Liver (tissue), 9 donors: ENCODE results near the gene THSD4. TPM values are rescaled to one million over a fixed set of nuclear protein-coding genes. Genes with fewer than 3 reads are reported as not detected.

Experiments used
- DNase-seq: peaks from one replicate; pipeline ENCODE4 v3.0.0-alpha.2; 2017; ENCODE audit warnings: low spot score
- H3K27ac ChIP-seq, 2 donors: one replicate each; pipeline ENCODE4 v1.7.0; 2013; ENCODE audit warnings: inconsistent platforms in 2 of 2, low read length in 2 of 2, control low read depth in 1 of 2, low read depth in 1 of 2, mild to moderate bottlenecking in 1 of 2
- H3K27me3 ChIP-seq, 4 donors: one replicate each; pipeline versions ENCODE4 v1.6.1 to v1.7.0; 2013; ENCODE audit warnings: low read length in 3 of 4, inconsistent platforms in 1 of 4, mild to moderate bottlenecking in 1 of 4, moderate library complexity in 1 of 4; ENCODE audit not compliant: control insufficient read depth in 4 of 4, insufficient read depth in 4 of 4
- H3K36me3 ChIP-seq, 4 donors: one replicate each; pipeline versions ENCODE4 v1.6.1 to v1.7.0; 2013; ENCODE audit warnings: low read length in 3 of 4, mild to moderate bottlenecking in 3 of 4, low read depth in 1 of 4, moderate library complexity in 1 of 4; ENCODE audit not compliant: control insufficient read depth in 4 of 4, insufficient read depth in 3 of 4
- H3K4me1 ChIP-seq, 4 donors: one replicate each; pipeline versions ENCODE4 v1.6.1 to v1.7.0; 2013; ENCODE audit warnings: low read length in 3 of 4, mild to moderate bottlenecking in 3 of 4, moderate library complexity in 1 of 4; ENCODE audit not compliant: control insufficient read depth in 4 of 4, insufficient read depth in 4 of 4
- H3K4me3 ChIP-seq, 3 donors: one replicate each; pipeline versions ENCODE4 v1.6.1 to v1.7.0; 2013; ENCODE audit warnings: low read length in 3 of 3, control low read depth in 1 of 3, low read depth in 1 of 3, mild to moderate bottlenecking in 1 of 3
- H3K9ac ChIP-seq, 2 donors: one replicate each; pipeline ENCODE4 v1.7.0; 2013; ENCODE audit warnings: low read length in 2 of 2, mild to moderate bottlenecking in 2 of 2, moderate library complexity in 2 of 2, control low read depth in 1 of 2, low read depth in 1 of 2
- H3K9me3 ChIP-seq, 4 donors: one replicate each; pipeline versions ENCODE4 v1.6.1 to v1.7.0; 2013; ENCODE audit warnings: low read length in 3 of 4; ENCODE audit not compliant: control insufficient read depth in 4 of 4
- ATF3 ChIP-seq: IDR thresholded peaks from 2 replicates; pipeline ENCODE4 v1.6.1; 2016; ENCODE audit warnings: antibody characterized with exemption
- EGR1 ChIP-seq, 2 donors: IDR thresholded peaks; 2 replicates each; pipeline ENCODE4 v1.6.1; 2016 to 2018; ENCODE audit warnings: antibody characterized with exemption in 2 of 2, low read depth in 2 of 2
- FOXA1 ChIP-seq: IDR thresholded peaks from 2 replicates; pipeline ENCODE4 v1.6.1; 2016; ENCODE audit warnings: antibody characterized with exemption
- FOXA2 ChIP-seq: IDR thresholded peaks from 2 replicates; pipeline ENCODE4 v1.6.1; 2016; ENCODE audit warnings: antibody characterized with exemption
- GABPA ChIP-seq, 2 donors: IDR thresholded peaks in 1 of 2; conservative IDR thresholded peaks in 1 of 2; 2 replicates each; pipeline ENCODE4 v1.6.1; 2016; ENCODE audit warnings: antibody characterized with exemption in 2 of 2, mild to moderate bottlenecking in 1 of 2, moderate library complexity in 1 of 2
- HNF4A ChIP-seq, 2 donors: conservative IDR thresholded peaks; 2 replicates each; pipeline ENCODE4 v1.6.1; 2016; ENCODE audit warnings: antibody characterized with exemption in 2 of 2, mild to moderate bottlenecking in 2 of 2
- HNF4G ChIP-seq: IDR thresholded peaks from 2 replicates; pipeline ENCODE4 v1.6.1; 2016; ENCODE audit warnings: antibody characterized with exemption
- JUND ChIP-seq, 2 donors: IDR thresholded peaks; 2 replicates each; pipeline ENCODE4 v1.6.1; 2016; ENCODE audit warnings: antibody characterized with exemption in 2 of 2
- MAX ChIP-seq: IDR thresholded peaks from 2 replicates; pipeline ENCODE4 v1.6.1; 2016; ENCODE audit warnings: antibody characterized with exemption
- NR2F2 ChIP-seq: IDR thresholded peaks from 2 replicates; pipeline ENCODE4 v1.6.1; 2016; ENCODE audit warnings: antibody characterized with exemption
- RAD21 ChIP-seq, 2 donors: IDR thresholded peaks; 2 replicates each; pipeline ENCODE4 v1.6.1; 2016; ENCODE audit warnings: antibody characterized with exemption in 2 of 2, mild to moderate bottlenecking in 2 of 2
- RXRA ChIP-seq, 2 donors: IDR thresholded peaks; 2 replicates each; pipeline ENCODE4 v1.6.1; 2017 to 2018; ENCODE audit warnings: antibody characterized with exemption in 2 of 2, mild to moderate bottlenecking in 1 of 2
- SP1 ChIP-seq: IDR thresholded peaks from 2 replicates; pipeline ENCODE4 v1.6.1; 2018; ENCODE audit warnings: antibody characterized with exemption, mild to moderate bottlenecking
- TAF1 ChIP-seq: conservative IDR thresholded peaks from 2 replicates; pipeline ENCODE4 v1.6.1; 2016; ENCODE audit warnings: antibody characterized with exemption, mild to moderate bottlenecking
- YY1 ChIP-seq: IDR thresholded peaks from 2 replicates; pipeline ENCODE4 v1.6.1; 2016; ENCODE audit warnings: antibody characterized with exemption, mild to moderate bottlenecking
- ZBTB33 ChIP-seq: IDR thresholded peaks from 2 replicates; pipeline ENCODE4 v1.6.1; 2016; ENCODE audit warnings: antibody characterized with exemption
- WGBS: extraction: QIAGEN DNeasy Blood & Tissue Kit; methylation state at CpG from one replicate; pipeline ENCODE4 v1.1.7; 2013; 5-methylcytosine and 5-hydroxymethylcytosine counted together
- polyA plus RNA-seq, 2 donors: library from polyadenylated mRNA; stranded (reverse) in 1 of 2; unstranded in 1 of 2; fragments of 200-250 nt in 1 of 2; fragments of >200 nt in 1 of 2; fragmentation: Nextera tagmentation in 1 of 2; extraction: Ambion mirVana in 1 of 2; gene quantifications; one replicate each; pipeline versions ENCODE4 v1.2.1 to v1.2.3, GENCODE V29; 2013 to 2015
- total RNA-seq, 2 donors: library from RNA; depleted of rRNA; stranded (reverse); fragments of >200 nt; gene quantifications; one replicate each; pipeline ENCODE4 v1.2.3, GENCODE V29; 2014
- TF ChIP-seq, protein P1 (sequence below): fragments of 150-350 bp; IDR thresholded peaks from 2 replicates; pipeline ENCODE4 v1.5.1; 2017; ENCODE audit warnings: improper control_type of control experiment, low read depth, low read length; ENCODE audit not compliant: missing input control
- TF ChIP-seq, protein P2 (sequence below): IDR thresholded peaks from 2 replicates; pipeline ENCODE4 v1.6.1; 2016; ENCODE audit warnings: antibody characterized with exemption, mild to moderate bottlenecking
- donor health status: healthy.
- donor health status: healthy.
- donor health status: healthy.
- donor health status: healthy.
- donor health status: healthy.

Gene THSD4
- total and polyA plus RNA-seq, 4 donors = 0.23 to 11.5 (median 1.9) TPM

- WGBS = 67% methylated on average over 2 of the region's 2 CpGs
- H3K27ac ChIP-seq = peak overlapping the region; percentile 36 to 61
- H3K4me1 ChIP-seq = peaks cover 1 to 15% (median 9%) of the 10 kb centered on the region in 4 donors
- no peak overlapping the region for H3K4me3 ChIP-seq
- H3K36me3 ChIP-seq = no peaks in the 10 kb centered on the region
- TF ChIP-seq GABPA (IDR thresholded peaks at IDR 0.05 in 1 of 2, conservative IDR thresholded peaks at IDR 0.05 in 1 of 2) = no peak
- TF ChIP-seq, protein P1, sequence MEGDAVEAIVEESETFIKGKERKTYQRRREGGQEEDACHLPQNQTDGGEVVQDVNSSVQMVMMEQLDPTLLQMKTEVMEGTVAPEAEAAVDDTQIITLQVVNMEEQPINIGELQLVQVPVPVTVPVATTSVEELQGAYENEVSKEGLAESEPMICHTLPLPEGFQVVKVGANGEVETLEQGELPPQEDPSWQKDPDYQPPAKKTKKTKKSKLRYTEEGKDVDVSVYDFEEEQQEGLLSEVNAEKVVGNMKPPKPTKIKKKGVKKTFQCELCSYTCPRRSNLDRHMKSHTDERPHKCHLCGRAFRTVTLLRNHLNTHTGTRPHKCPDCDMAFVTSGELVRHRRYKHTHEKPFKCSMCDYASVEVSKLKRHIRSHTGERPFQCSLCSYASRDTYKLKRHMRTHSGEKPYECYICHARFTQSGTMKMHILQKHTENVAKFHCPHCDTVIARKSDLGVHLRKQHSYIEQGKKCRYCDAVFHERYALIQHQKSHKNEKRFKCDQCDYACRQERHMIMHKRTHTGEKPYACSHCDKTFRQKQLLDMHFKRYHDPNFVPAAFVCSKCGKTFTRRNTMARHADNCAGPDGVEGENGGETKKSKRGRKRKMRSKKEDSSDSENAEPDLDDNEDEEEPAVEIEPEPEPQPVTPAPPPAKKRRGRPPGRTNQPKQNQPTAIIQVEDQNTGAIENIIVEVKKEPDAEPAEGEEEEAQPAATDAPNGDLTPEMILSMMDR = no peak
- no peak for TF ChIP-seq TAF1
- peak; percentile 20 for TF ChIP-seq ZBTB33
- TF ChIP-seq JUND (IDR thresholded peaks at IDR 0.05) = peak; percentile 40 to 54
- peak; percentile 49 to 58 for TF ChIP-seq RAD21 (IDR thresholded peaks at IDR 0.05)
- no peak for TF ChIP-seq FOXA2
- TF ChIP-seq HNF4G = peak; percentile 88
- TF ChIP-seq RXRA (IDR thresholded peaks at IDR 0.05) = peak; percentile 89 to 93
- TF ChIP-seq NR2F2 = peak; percentile 48
- peak; percentile 86 for TF ChIP-seq SP1
- peak; percentile 62 for TF ChIP-seq YY1
- TF ChIP-seq, protein P2, sequence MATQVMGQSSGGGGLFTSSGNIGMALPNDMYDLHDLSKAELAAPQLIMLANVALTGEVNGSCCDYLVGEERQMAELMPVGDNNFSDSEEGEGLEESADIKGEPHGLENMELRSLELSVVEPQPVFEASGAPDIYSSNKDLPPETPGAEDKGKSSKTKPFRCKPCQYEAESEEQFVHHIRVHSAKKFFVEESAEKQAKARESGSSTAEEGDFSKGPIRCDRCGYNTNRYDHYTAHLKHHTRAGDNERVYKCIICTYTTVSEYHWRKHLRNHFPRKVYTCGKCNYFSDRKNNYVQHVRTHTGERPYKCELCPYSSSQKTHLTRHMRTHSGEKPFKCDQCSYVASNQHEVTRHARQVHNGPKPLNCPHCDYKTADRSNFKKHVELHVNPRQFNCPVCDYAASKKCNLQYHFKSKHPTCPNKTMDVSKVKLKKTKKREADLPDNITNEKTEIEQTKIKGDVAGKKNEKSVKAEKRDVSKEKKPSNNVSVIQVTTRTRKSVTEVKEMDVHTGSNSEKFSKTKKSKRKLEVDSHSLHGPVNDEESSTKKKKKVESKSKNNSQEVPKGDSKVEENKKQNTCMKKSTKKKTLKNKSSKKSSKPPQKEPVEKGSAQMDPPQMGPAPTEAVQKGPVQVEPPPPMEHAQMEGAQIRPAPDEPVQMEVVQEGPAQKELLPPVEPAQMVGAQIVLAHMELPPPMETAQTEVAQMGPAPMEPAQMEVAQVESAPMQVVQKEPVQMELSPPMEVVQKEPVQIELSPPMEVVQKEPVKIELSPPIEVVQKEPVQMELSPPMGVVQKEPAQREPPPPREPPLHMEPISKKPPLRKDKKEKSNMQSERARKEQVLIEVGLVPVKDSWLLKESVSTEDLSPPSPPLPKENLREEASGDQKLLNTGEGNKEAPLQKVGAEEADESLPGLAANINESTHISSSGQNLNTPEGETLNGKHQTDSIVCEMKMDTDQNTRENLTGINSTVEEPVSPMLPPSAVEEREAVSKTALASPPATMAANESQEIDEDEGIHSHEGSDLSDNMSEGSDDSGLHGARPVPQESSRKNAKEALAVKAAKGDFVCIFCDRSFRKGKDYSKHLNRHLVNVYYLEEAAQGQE = no peak
- TF ChIP-seq ATF3 = no peak
- no peak for TF ChIP-seq EGR1 (IDR thresholded peaks at IDR 0.05; ENCODE audit: low read depth in 2 of 2)
- peak; percentile 84 for TF ChIP-seq MAX
- peak; percentile 97 for TF ChIP-seq HNF4A (conservative IDR thresholded peaks at IDR 0.05)
- TF ChIP-seq FOXA1 = no peak
- H3K27me3 ChIP-seq = no peaks in the 10 kb centered on the region
- H3K9me3 ChIP-seq = no peaks in the 10 kb centered on the region
- H3K9ac ChIP-seq = no peak overlapping the region
- no peak for DNase-seq
These were observed 199.8 kb downstream of the THSD4 start for GRCh38 chr15:71314956-71315537.
